Fibroblast of skin of scalp (primary cell): Measurements from ENCODE around the gene TUBG1. TPM values are rescaled to one million over a fixed set of nuclear protein-coding genes. Genes with fewer than 3 reads are reported as not detected.
A peak's percentile ranks its signal among the peaks of the same experiment; 100 is the strongest.

ENCODE experiments used
- DNase-seq: peaks from one replicate; pipeline ENCODE4 v3.0.0-alpha.2; 2013
- polyA plus RNA-seq, 2 experiments: library from polyadenylated mRNA; unstranded; fragments of 120-200 nt; gene quantifications; one replicate each; pipeline ENCODE4 v1.2.1, GENCODE V29; 2013; ENCODE audit not compliant: insufficient read length in 2 of 2

Gene TUBG1
- polyA plus RNA-seq (2013, experiment 1 of 2; ENCODE audit: insufficient read length): 72.2 TPM
- 68.1 TPM for polyA plus RNA-seq (2013, experiment 2 of 2; ENCODE audit: insufficient read length)

- peak; percentile 99 for DNase-seq
Observed at GRCh38 chr17:42609182-42609813, at the start of gene TUBG1, which contains the start of gene RETREG3. Gene TUBG1, plus strand, starts transcription at chr17:42609683. Its CDS starts 55 bp downstream, at chr17:42609738. Gene RETREG3, minus strand, starts transcription at chr17:42609374. Its CDS starts 50 bp downstream, at chr17:42609324.

GRCh38 chr17:42560246-42560645 is 49.2 kb upstream of the TUBG1 start:
- DNase-seq: no peak

- peak; percentile 99 for DNase-seq
Observed at GRCh38 chr17:42561897-42562387, 47.5 kb upstream of the TUBG1 start, which contains the start of gene COASY. Gene COASY, plus strand, starts transcription at chr17:42562148. Its CDS starts 475 bp downstream, at chr17:42562623.

- DNase-seq: no peak
Observed at GRCh38 chr17:42562388-42563142, 46.9 kb upstream of the TUBG1 start.

- DNase-seq: no peak
Observed at GRCh38 chr17:42563143-42563509, 46.4 kb upstream of the TUBG1 start.

GRCh38 chr17:42563543-42563942 is 45.9 kb upstream of the TUBG1 start:
- DNase-seq: no peak

GRCh38 chr17:42563950-42564349 is 45.5 kb upstream of the TUBG1 start:
- no peak for DNase-seq

GRCh38 chr17:42564815-42565522 is 44.5 kb upstream of the TUBG1 start:
- no peak for DNase-seq

- no peak for DNase-seq
Observed at GRCh38 chr17:42565523-42566214, 43.8 kb upstream of the TUBG1 start.

- DNase-seq: no peak
Observed at GRCh38 chr17:42566215-42566882, 43.1 kb upstream of the TUBG1 start.

- peak; percentile 93 for DNase-seq
Observed at GRCh38 chr17:42566883-42567573, 42.5 kb upstream of the TUBG1 start, which contains the start of gene MLX. Gene MLX, plus strand, starts transcription at chr17:42567100. Its CDS starts 25 bp downstream, at chr17:42567125.

- DNase-seq: no peak
Observed at GRCh38 chr17:42568341-42569111, 41.0 kb upstream of the TUBG1 start.

GRCh38 chr17:42571435-42572225 is 37.9 kb upstream of the TUBG1 start:
- no peak for DNase-seq

GRCh38 chr17:42573095-42573494 is 36.4 kb upstream of the TUBG1 start:
- no peak for DNase-seq

- DNase-seq: no peak
Observed at GRCh38 chr17:42574463-42574862, 35.0 kb upstream of the TUBG1 start.

- no peak for DNase-seq
Observed at GRCh38 chr17:42577140-42577531, 32.3 kb upstream of the TUBG1 start.

GRCh38 chr17:42577532-42578281 is 31.8 kb upstream of the TUBG1 start, which contains the start of gene PSMC3IP:
Gene PSMC3IP, minus strand, starts transcription at chr17:42577729. Its CDS starts 43 bp downstream, at chr17:42577686.
- DNase-seq: peak; percentile 93

- peak; percentile 71 for DNase-seq
Observed at GRCh38 chr17:42578282-42578869, 31.1 kb upstream of the TUBG1 start.
